HUES6 (cell line): ENCODE data around the gene P2RX5.
A peak's percentile ranks its signal among the peaks of the same experiment; 100 is the strongest.
"Not testable (repeated sequence)": the region's sequence is repeated elsewhere in the genome, so short reads cannot be mapped to it uniquely, and the experiment has no call there.

ENCODE experiments used
- H3K27ac ChIP-seq: 2 replicates; pipeline ENCODE4 v1.7.0; 2013; ENCODE audit warnings: low read depth, mild to moderate bottlenecking, low read length, inconsistent platforms
- H3K27me3 ChIP-seq: 2 replicates; pipeline ENCODE4 v1.6.1; 2013; ENCODE audit warnings: low read length; ENCODE audit not compliant: control insufficient read depth, insufficient read depth
- H3K36me3 ChIP-seq: 2 replicates; pipeline ENCODE4 v1.6.1; 2013; ENCODE audit warnings: low read length; ENCODE audit not compliant: control insufficient read depth, insufficient read depth
- H3K4me1 ChIP-seq: 2 replicates; pipeline ENCODE4 v1.6.1; 2013; ENCODE audit warnings: low read length; ENCODE audit not compliant: control insufficient read depth, insufficient read depth
- H3K4me3 ChIP-seq: 2 replicates; pipeline ENCODE4 v1.5.1; 2013; ENCODE audit warnings: low read depth, low read length
- H3K9ac ChIP-seq: one replicate; pipeline ENCODE4 v1.6.1; 2013; ENCODE audit warnings: mild to moderate bottlenecking, low read length
- H3K9me3 ChIP-seq: 2 replicates; pipeline ENCODE4 v1.6.1; 2013; ENCODE audit warnings: low read depth, low read length; ENCODE audit not compliant: control insufficient read depth, insufficient read depth

Gene P2RX5

GRCh38 chr17:3729881-3730280 lies 33.9 kb upstream of the P2RX5 start:
- H3K36me3 ChIP-seq, result peaks cover 29% of the 10 kb centered on the region
- no peak overlapping the region for H3K9ac ChIP-seq
- no peaks in the 10 kb centered on the region for H3K27me3 ChIP-seq
- no peaks in the 10 kb centered on the region for H3K9me3 ChIP-seq
- no peak overlapping the region for H3K27ac ChIP-seq
- H3K4me1 ChIP-seq, result peaks cover 11% of the 10 kb centered on the region
- no peak overlapping the region for H3K4me3 ChIP-seq

- Histone ChIP-seq H3K36me3 (peaks cover 29% of the 10 kb centered on the region), H3K4me1 (peaks cover 15% of the 10 kb centered on the region)
- H3K27ac ChIP-seq, H3K27me3 ChIP-seq, H3K4me3 ChIP-seq, H3K9ac ChIP-seq, H3K9me3 ChIP-seq: not testable (repeated sequence)
Measured at GRCh38 chr17:3728099-3728498, 32.1 kb upstream of the P2RX5 start.

GRCh38 chr17:3727041-3727440 lies 31.1 kb upstream of the P2RX5 start:
- Histone ChIP-seq H3K9ac (no peak overlapping the region), H3K27me3 (no peaks in the 10 kb centered on the region), H3K4me1 (peaks cover 19% of the 10 kb centered on the region), H3K36me3 (peaks cover 29% of the 10 kb centered on the region), H3K4me3 (no peak overlapping the region), H3K27ac (no peak overlapping the region), H3K9me3 (no peaks in the 10 kb centered on the region)

GRCh38 chr17:3724378-3725077 lies 28.6 kb upstream of the P2RX5 start:
- peak overlapping the region; percentile 91 for H3K4me3 ChIP-seq
- no peaks in the 10 kb centered on the region for H3K9me3 ChIP-seq
- H3K9ac ChIP-seq, result peak overlapping the region; percentile 92
- H3K27me3 ChIP-seq, result no peaks in the 10 kb centered on the region
- peaks cover 12% of the 10 kb centered on the region for H3K4me1 ChIP-seq
- H3K27ac ChIP-seq, result peak overlapping the region; percentile 75; the same call in 1 of the 2 replicates
- peaks cover 42% of the 10 kb centered on the region for H3K36me3 ChIP-seq

- H3K9ac ChIP-seq, result peak within 1 kb of the TSS; percentile 92
- peaks cover 44% of the 10 kb centered on the region for H3K36me3 ChIP-seq
- peak within 1 kb of the TSS; percentile 75 for H3K27ac ChIP-seq
- no peaks in the 10 kb centered on the region for H3K27me3 ChIP-seq
- peaks cover 12% of the 10 kb centered on the region for H3K4me1 ChIP-seq
- no peaks in the 10 kb centered on the region for H3K9me3 ChIP-seq
- H3K4me3 ChIP-seq, result peak within 1 kb of the TSS; percentile 91
Measured at GRCh38 chr17:3723556-3724377, 27.8 kb upstream of the P2RX5 start, which contains the start of gene HASPIN. Gene HASPIN (plus strand): TSS chr17:3723903. CDS start chr17:3723936, 33 bp downstream.

GRCh38 chr17:3723188-3723555 lies 27.2 kb upstream of the P2RX5 start:
- Histone ChIP-seq H3K36me3 (peaks cover 50% of the 10 kb centered on the region), H3K9me3 (no peaks in the 10 kb centered on the region), H3K27me3 (no peaks in the 10 kb centered on the region), H3K9ac (peak overlapping the region; percentile 92), H3K4me3 (peak overlapping the region; percentile 91), H3K4me1 (peaks cover 12% of the 10 kb centered on the region), H3K27ac (peak overlapping the region; percentile 75)

- no peaks in the 10 kb centered on the region for H3K27me3 ChIP-seq
- peaks cover 50% of the 10 kb centered on the region for H3K36me3 ChIP-seq
- peaks cover 12% of the 10 kb centered on the region for H3K4me1 ChIP-seq
- peak overlapping the region; percentile 91 for H3K4me3 ChIP-seq
- peak overlapping the region; percentile 92 for H3K9ac ChIP-seq
- H3K27ac ChIP-seq, result no peak overlapping the region
- no peaks in the 10 kb centered on the region for H3K9me3 ChIP-seq
Measured at GRCh38 chr17:3722716-3723115, 26.8 kb upstream of the P2RX5 start.

- no peak overlapping the region for H3K27ac ChIP-seq
- peaks cover 60% of the 10 kb centered on the region for H3K36me3 ChIP-seq
- 0 out of 2 replicates have a peak, but pooled peaks cover 4% of the 10 kb centered on the region for H3K4me1 ChIP-seq
Measured at GRCh38 chr17:3719265-3719664, 23.3 kb upstream of the P2RX5 start.

GRCh38 chr17:3718201-3718600 lies 22.2 kb upstream of the P2RX5 start:
- Histone ChIP-seq H3K9ac (no peak overlapping the region), H3K27me3 (no peaks in the 10 kb centered on the region), H3K4me1 (0 out of 2 replicates have a peak, but pooled peaks cover 4% of the 10 kb centered on the region), H3K9me3 (no peaks in the 10 kb centered on the region), H3K36me3 (peaks cover 60% of the 10 kb centered on the region), H3K4me3 (no peak overlapping the region), H3K27ac (no peak overlapping the region)

More at GRCh38 chr17:3719265-3719664, 23.3 kb upstream of the P2RX5 start:
- H3K9ac ChIP-seq, result no peak overlapping the region
- no peaks in the 10 kb centered on the region for H3K27me3 ChIP-seq
- H3K9me3 ChIP-seq, result no peaks in the 10 kb centered on the region
- no peak overlapping the region for H3K4me3 ChIP-seq

GRCh38 chr17:3715296-3715695 lies 19.3 kb upstream of the P2RX5 start:
- no peak overlapping the region for H3K27ac ChIP-seq
- no peaks in the 10 kb centered on the region for H3K9me3 ChIP-seq
- peaks cover 59% of the 10 kb centered on the region for H3K36me3 ChIP-seq
- H3K4me1 ChIP-seq, result peaks cover 3% of the 10 kb centered on the region; the same call in 1 of the 2 replicates
- H3K4me3 ChIP-seq, result no peak overlapping the region
- H3K9ac ChIP-seq, result no peak overlapping the region
- H3K27me3 ChIP-seq, result no peaks in the 10 kb centered on the region
